Esophagus squamous epithelium (tissue), 5 donors: ENCODE data around the gene SERTAD3. TPM values are rescaled to one million over a fixed set of nuclear protein-coding genes. Genes with fewer than 3 reads are reported as not detected.
A peak's percentile ranks its signal among the peaks of the same experiment; 100 is the strongest.

ENCODE experiments used
- DNase-seq: peaks from one replicate; lab custom pipeline; 2025; lab: John Stamatoyannopoulos, UW
- H3K27ac ChIP-seq, 4 donors: fragments of 200-600 bp; sonication (generic); one replicate each; pipeline ENCODE4 v1.5.1; 2016 to 2019; ENCODE audit warnings: mild to moderate bottlenecking in 1 of 4
- H3K27me3 ChIP-seq, 4 donors: fragments of 200-600 bp; sonication (generic); 1 replicate in 3 of 4; 2 replicates in 1 of 4; pipeline versions ENCODE4 v1.5.1 to v1.6.0; 2017 to 2021; ENCODE audit warnings: antibody characterized with exemption in 1 of 4
- H3K36me3 ChIP-seq, 3 donors: fragments of 200-600 bp; sonication (generic); one replicate each; pipeline ENCODE4 v1.5.1; 2016 to 2019
- H3K4me1 ChIP-seq, 3 donors: fragments of 200-600 bp; sonication (generic); one replicate each; pipeline ENCODE4 v1.5.1; 2017 to 2019
- H3K4me3 ChIP-seq, 4 donors: fragments of 200-600 bp; sonication (generic); 1 replicate in 3 of 4; 2 replicates in 1 of 4; pipeline ENCODE4 v1.5.1; 2016 to 2019; ENCODE audit warnings: mild to moderate bottlenecking in 2 of 4, moderate library complexity in 1 of 4
- H3K9me3 ChIP-seq, 3 donors: fragments of 200-600 bp; sonication (generic); one replicate each; pipeline ENCODE4 v1.5.1; 2016 to 2019
- POLR2A ChIP-seq, 4 donors: fragments of 450-650 bp; IDR thresholded peaks; one replicate each; pipeline ENCODE4 v1.6.1; 2017; ENCODE audit warnings: antibody characterized with exemption in 4 of 4, mild to moderate bottlenecking in 4 of 4, moderate library complexity in 3 of 4
- WGBS, 2 donors: methylation state at CpG; one replicate each; pipeline ENCODE4 v1.1.5; 2018; 5-methylcytosine and 5-hydroxymethylcytosine counted together
- intact Hi-C: fragments of 100-400 bp; cut with DNase I; formaldehyde crosslinking; loops from one replicate; pipeline ENCODE4 v1.15.0; 2022
- total RNA-seq, 4 donors: library from RNA; depleted of rRNA; stranded (reverse); fragments of >200 nt; gene quantifications; one replicate each; pipeline ENCODE4 v1.1.0, GENCODE V29; 2016
- TF ChIP-seq, protein P1 (sequence below), 6 experiments: fragments of 450-650 bp in 4 of 6; fragments of 200-600 bp in 2 of 6; sonication (generic) in 2 of 6; IDR thresholded peaks; one replicate each; pipeline ENCODE4 v1.5.1; 2016 to 2019; ENCODE audit warnings: antibody characterized with exemption in 6 of 6, mild to moderate bottlenecking in 4 of 6, moderate library complexity in 4 of 6
- donor health status: DM: yes; HTN: yes; CAD: no.

Gene SERTAD3
- total RNA-seq, 4 donors from 2014 or later: 8.9 to 17.4 (median 12.0) TPM

DNA sequence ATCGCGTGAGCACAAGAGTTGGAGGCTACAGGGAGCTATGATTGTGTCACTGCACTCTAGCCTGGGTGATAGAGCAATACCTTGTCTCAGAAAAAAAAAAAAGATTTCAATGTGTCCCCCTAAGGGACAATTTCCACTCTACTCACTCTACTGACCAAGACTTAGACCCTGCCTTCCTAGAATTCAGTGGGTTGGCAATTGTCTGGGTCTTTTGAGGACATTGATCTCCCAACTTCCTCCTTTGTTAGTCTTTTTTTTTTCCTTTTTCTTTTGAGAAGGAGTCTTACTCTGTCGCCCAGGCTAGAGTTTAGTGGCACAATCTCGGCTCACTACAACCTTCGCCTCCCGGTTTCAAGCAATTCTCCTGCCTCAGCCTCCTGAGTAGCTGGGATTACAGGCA lies 24.9 kb upstream of the SERTAD3 start:
- Histone ChIP-seq H3K4me1 (peaks cover 23 to 32% (median 25%) of the 10 kb centered on the region in 3 donors), H3K4me3 (no peak overlapping the region), H3K36me3 (no peaks in the 10 kb centered on the region), H3K27me3 (peaks cover 0 to 7% (median 0%) of the 10 kb centered on the region in 4 donors), H3K27ac (no peak overlapping the region), H3K9me3 (no peaks in the 10 kb centered on the region)
- TF ChIP-seq POLR2A (IDR thresholded peaks at IDR 0.05): no peak
- TF ChIP-seq, protein P1, sequence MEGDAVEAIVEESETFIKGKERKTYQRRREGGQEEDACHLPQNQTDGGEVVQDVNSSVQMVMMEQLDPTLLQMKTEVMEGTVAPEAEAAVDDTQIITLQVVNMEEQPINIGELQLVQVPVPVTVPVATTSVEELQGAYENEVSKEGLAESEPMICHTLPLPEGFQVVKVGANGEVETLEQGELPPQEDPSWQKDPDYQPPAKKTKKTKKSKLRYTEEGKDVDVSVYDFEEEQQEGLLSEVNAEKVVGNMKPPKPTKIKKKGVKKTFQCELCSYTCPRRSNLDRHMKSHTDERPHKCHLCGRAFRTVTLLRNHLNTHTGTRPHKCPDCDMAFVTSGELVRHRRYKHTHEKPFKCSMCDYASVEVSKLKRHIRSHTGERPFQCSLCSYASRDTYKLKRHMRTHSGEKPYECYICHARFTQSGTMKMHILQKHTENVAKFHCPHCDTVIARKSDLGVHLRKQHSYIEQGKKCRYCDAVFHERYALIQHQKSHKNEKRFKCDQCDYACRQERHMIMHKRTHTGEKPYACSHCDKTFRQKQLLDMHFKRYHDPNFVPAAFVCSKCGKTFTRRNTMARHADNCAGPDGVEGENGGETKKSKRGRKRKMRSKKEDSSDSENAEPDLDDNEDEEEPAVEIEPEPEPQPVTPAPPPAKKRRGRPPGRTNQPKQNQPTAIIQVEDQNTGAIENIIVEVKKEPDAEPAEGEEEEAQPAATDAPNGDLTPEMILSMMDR (IDR thresholded peaks at IDR 0.05): no peak
- intact Hi-C loops: loop anchor here (10.0 kb wide), 1 partner anchor 126 kb away; no protein-coding TSS in a partner anchor
- 89 to 94% methylated on average over 6 of the region's 6 CpGs for WGBS, 2 donors
- DNase-seq: no peak

DNA sequence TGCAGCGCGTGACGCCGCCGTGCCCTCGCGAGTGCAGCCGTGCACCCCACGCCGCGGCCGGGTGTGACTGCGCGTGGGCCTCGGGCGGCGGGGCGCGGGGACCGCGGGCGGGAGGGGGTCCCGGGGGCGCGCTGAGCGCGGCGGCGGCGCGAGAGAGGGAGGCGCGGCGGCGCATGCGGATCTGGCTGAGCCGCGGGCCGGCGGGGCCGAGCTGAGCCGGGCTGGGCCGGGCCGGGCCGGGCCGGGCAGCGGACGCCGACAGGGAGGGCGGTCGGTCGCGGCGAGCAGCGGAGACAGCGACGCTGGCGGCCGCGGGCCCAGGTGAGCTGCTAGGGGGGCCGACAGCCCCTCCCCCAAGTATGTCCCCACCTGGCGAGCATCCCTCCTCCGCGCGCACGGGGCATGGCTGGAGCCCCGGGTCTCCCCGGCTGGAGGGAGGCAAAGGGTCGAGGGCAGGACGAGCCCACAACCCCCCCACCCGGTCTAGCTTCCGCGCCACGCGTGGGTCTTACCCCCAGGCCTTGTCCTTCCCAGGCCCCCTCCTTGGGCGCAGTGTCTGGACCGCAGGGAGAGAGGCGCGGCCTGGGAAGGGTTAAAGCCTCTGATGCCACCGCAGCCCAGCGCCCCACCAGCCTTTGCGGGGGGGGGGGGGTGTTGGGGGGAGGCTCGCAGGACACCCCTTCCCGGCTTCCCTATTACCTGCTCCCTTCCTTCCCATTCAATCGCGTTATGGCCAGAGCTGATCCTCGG lies 23.0 kb upstream of the SERTAD3 start, which contains the start of gene SPTBN4:
SPTBN4 (plus strand) TSS at position 17 of the 750 bp plus-strand sequence. CDS start 5,621 bp downstream, outside the sequence.
- 0% methylated on average over 1 of the region's 87 CpGs; no CpG with 5 or more reads in 1 of the 2 donors for WGBS, 2 donors
- H3K27ac ChIP-seq: peak within 1 kb of the TSS; percentile 93 to 100 (median 96)
- peaks cover 0 to 7% (median 0%) of the 10 kb centered on the region in 4 donors for H3K27me3 ChIP-seq
- H3K9me3 ChIP-seq: no peaks in the 10 kb centered on the region
- H3K4me3 ChIP-seq: peak within 1 kb of the TSS; percentile 52 to 95 (median 75)
- peaks cover 29 to 51% (median 29%) of the 10 kb centered on the region in 3 donors for H3K4me1 ChIP-seq
- no peak for DNase-seq
- H3K36me3 ChIP-seq: no peaks in the 10 kb centered on the region
- TF ChIP-seq, protein P1 (IDR thresholded peaks at IDR 0.05): no peak
- no peak for TF ChIP-seq POLR2A (IDR thresholded peaks at IDR 0.05)
- intact Hi-C loops: loop anchor here (10.0 kb wide), 1 partner anchor 128 kb away; no protein-coding TSS in a partner anchor

DNA sequence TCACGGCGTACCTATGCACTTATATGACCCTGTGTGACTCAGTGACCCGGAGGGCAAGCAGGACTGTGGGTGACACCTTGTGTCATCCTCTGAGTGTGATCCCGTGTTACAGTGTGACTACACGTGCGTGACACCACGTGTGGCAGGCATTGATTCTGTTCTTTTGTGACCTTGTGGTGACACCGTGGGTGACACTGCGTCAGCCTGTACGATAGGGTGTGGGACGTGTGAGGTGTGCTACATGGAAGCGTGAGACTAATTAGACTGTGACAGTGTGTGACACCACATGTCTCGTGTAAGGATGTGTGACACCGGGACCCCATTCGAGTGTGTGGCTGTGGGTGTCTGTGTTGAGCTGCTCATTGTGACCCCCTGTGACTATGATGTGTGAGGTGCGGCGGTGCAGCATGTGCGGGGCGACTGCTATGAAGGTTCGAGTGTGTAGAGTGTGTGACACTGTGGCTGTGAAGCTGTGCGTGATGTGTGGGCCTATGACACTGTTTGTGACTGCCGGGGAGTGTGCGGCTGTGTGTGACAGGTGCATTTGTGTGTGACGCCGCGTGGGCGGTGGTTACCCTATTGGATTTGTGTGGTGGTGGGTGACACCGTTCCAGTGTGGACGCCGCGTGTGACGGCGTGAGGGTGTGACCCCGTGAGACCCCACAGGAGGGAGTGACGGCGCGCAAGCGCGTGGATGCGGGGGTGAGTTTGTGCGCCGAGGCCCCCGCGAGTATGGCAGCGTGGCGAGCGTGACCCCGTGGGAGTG lies 22.3 kb upstream of the SERTAD3 start:
- DNase-seq: no peak
- H3K9me3 ChIP-seq: no peaks in the 10 kb centered on the region
- peak overlapping the region; percentile 93 to 100 (median 96) for H3K27ac ChIP-seq
- H3K36me3 ChIP-seq: no peaks in the 10 kb centered on the region
- 9 to 14% methylated on average over 16 to 37 of the region's 48 CpGs for WGBS, 2 donors
- intact Hi-C loops: loop anchor here (10.0 kb wide), 1 partner anchor 128 kb away; no protein-coding TSS in a partner anchor
- peaks cover 29 to 58% (median 29%) of the 10 kb centered on the region in 3 donors for H3K4me1 ChIP-seq
- peaks cover 0 to 7% (median 0%) of the 10 kb centered on the region in 4 donors for H3K27me3 ChIP-seq
- TF ChIP-seq, protein P1 (IDR thresholded peaks at IDR 0.05): no peak
- TF ChIP-seq POLR2A (IDR thresholded peaks at IDR 0.05): no peak
- H3K4me3 ChIP-seq: peak overlapping the region; percentile 52 to 95 (median 75)

DNA sequence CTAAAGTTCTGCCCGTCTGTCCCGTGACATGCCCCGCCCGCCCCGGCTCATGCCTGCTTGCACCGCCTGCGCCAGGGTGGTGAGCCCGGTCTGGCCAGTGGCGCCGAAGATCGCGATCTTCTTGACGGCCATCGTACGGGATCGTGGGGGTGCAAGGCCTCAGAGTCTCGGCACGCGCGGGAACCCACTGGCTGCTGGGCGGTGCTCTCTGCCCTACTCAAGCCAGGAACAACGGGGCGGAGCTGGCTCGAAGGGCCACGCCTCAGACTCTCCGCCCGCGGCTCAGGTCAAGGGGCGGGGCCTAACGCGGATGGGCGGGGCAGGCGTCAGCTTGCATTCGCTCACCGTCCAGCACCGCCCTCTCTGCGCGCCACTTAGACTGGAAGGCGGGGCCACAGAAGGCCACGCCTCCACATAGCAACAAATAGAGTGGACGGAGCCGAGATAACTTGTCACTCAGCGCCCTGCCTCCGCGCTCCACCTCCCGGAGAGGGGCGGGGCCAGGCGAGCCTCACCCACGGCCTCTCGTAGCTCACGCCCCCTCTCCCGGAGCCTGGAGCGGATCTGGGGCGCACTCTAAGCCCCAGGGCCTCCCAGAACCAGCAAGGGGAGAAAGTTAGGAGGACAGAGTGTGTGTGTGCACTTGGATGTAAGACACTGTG lies 21.6 kb upstream of the SERTAD3 start, which contains the start of gene BLVRB:
BLVRB (minus strand) TSS at position 189 of the 662 bp plus-strand sequence; CDS start at position 132, 57 bp downstream.
- H3K27me3 ChIP-seq: peaks cover 0 to 7% (median 0%) of the 10 kb centered on the region in 4 donors
- peak in 3 of 4 donors; percentile 77 to 94 (median 82) for TF ChIP-seq POLR2A (IDR thresholded peaks at IDR 0.05)
- TF ChIP-seq, protein P1 (IDR thresholded peaks at IDR 0.05): peak in 1 of 6 experiments; percentile 5

More for the DNA sequence above, 21.6 kb upstream of the SERTAD3 start, which contains the start of gene BLVRB:
- intact Hi-C loops: loop anchor here (10.0 kb wide), 1 partner anchor 129 kb away; no protein-coding TSS in a partner anchor
- no CpG with 5 or more reads among the region's 54 CpGs for WGBS, 2 donors
- peak within 1 kb of the TSS; percentile 93 to 100 (median 96) for H3K27ac ChIP-seq
- DNase-seq: peak; percentile 90
- H3K4me1 ChIP-seq: peaks cover 29 to 63% (median 29%) of the 10 kb centered on the region in 3 donors
- H3K9me3 ChIP-seq: no peaks in the 10 kb centered on the region
- H3K36me3 ChIP-seq: no peaks in the 10 kb centered on the region
- peak within 1 kb of the TSS; percentile 52 to 95 (median 75) for H3K4me3 ChIP-seq
